HEK293T (cell line): ENCODE measurements around the gene UTS2R.

Experiments
- ARNT ChIP-seq: fragments of 450-650 bp; IDR thresholded peaks from 2 replicates; pipeline ENCODE4 v1.6.1; 2017; ENCODE audit warnings: mild to moderate bottlenecking
- BHLHE40 ChIP-seq: fragments of 450-650 bp; IDR thresholded peaks from 2 replicates; pipeline ENCODE4 v1.6.1; 2016; ENCODE audit warnings: mild to moderate bottlenecking, moderate library complexity, borderline replicate concordance
- CTBP1 ChIP-seq: fragments of 450-650 bp; IDR thresholded peaks from 2 replicates; pipeline ENCODE4 v1.6.1; 2016; ENCODE audit warnings: borderline replicate concordance
- ELF4 ChIP-seq: fragments of 450-650 bp; IDR thresholded peaks from 2 replicates; pipeline ENCODE4 v1.6.1; 2017; ENCODE audit warnings: antibody characterized with exemption
- FOXA1 ChIP-seq: fragments of 450-650 bp; IDR thresholded peaks from 2 replicates; pipeline ENCODE4 v1.6.1; 2016; ENCODE audit warnings: mild to moderate bottlenecking
- FOXK2 ChIP-seq: fragments of 450-650 bp; IDR thresholded peaks from 2 replicates; pipeline ENCODE4 v1.6.1; 2016; ENCODE audit warnings: mild to moderate bottlenecking
- FOXM1 ChIP-seq: fragments of 450-650 bp; IDR thresholded peaks from 2 replicates; pipeline ENCODE4 v1.6.1; 2017; ENCODE audit warnings: mild to moderate bottlenecking, borderline replicate concordance
- HDGF ChIP-seq: fragments of 450-650 bp; IDR thresholded peaks from 2 replicates; pipeline ENCODE4 v1.6.1; 2017; ENCODE audit warnings: antibody characterized with exemption, borderline replicate concordance
- NFRKB ChIP-seq: fragments of 450-650 bp; IDR thresholded peaks from 2 replicates; pipeline ENCODE4 v1.6.1; 2016; ENCODE audit warnings: mild to moderate bottlenecking, moderate library complexity
- PKNOX1 ChIP-seq: fragments of 450-650 bp; IDR thresholded peaks from 2 replicates; pipeline ENCODE4 v1.6.1; 2016
- SP1 ChIP-seq: fragments of 450-650 bp; IDR thresholded peaks from 2 replicates; pipeline ENCODE4 v1.6.1; 2017
- SUZ12 ChIP-seq: fragments of 450-650 bp; IDR thresholded peaks from 2 replicates; pipeline ENCODE4 v1.6.1; 2016; ENCODE audit warnings: mild to moderate bottlenecking
- TARDBP ChIP-seq: fragments of 450-650 bp; IDR thresholded peaks from 2 replicates; pipeline ENCODE4 v1.6.1; 2016
- ZNF384 ChIP-seq: fragments of 450-650 bp; IDR thresholded peaks from 2 replicates; pipeline ENCODE4 v1.6.1; 2016

GRCh38 chr17:82325286-82326180, 46.0 kb upstream of the UTS2R start:
- no peak for TF ChIP-seq TARDBP
- no peak for TF ChIP-seq SUZ12
- no peak for TF ChIP-seq ARNT
- no peak for TF ChIP-seq ZNF384
- TF ChIP-seq FOXA1 = no peak
- no peak for TF ChIP-seq FOXK2
- no peak for TF ChIP-seq NFRKB
- TF ChIP-seq SP1 = no peak
- no peak for TF ChIP-seq FOXM1
- no peak for TF ChIP-seq PKNOX1
- no peak for TF ChIP-seq BHLHE40
- TF ChIP-seq CTBP1 = no peak
- no peak for TF ChIP-seq ELF4
- TF ChIP-seq HDGF = no peak
